CD14-positive monocyte (primary cell): ENCODE results near the gene CA11. TPM values are rescaled to one million over a fixed set of nuclear protein-coding genes. Genes with fewer than 3 reads are reported as not detected.
"Not testable (repeated sequence)": the region's sequence is repeated elsewhere in the genome, so short reads cannot be mapped to it uniquely, and the experiment has no call there.

Experiments
- DNase-seq, 3 donors: peaks; one replicate each; pipeline ENCODE4 v3.0.0-alpha.2; 2011 to 2022
- H2AFZ ChIP-seq: 2 replicates; pipeline ENCODE4 v1.6.0; 2012; ENCODE audit warnings: mild to moderate bottlenecking, low read depth, low read length, inconsistent platforms; ENCODE audit not compliant: insufficient read depth, poor library complexity, severe bottlenecking
- H3K27ac ChIP-seq, 2 donors: 1 replicate in 1 of 2; 2 replicates in 1 of 2; pipeline ENCODE4 v1.5.1; 2012 to 2013; ENCODE audit warnings: low read length in 2 of 2, control low read depth in 1 of 2, inconsistent platforms in 1 of 2, low read depth in 1 of 2, mild to moderate bottlenecking in 1 of 2
- H3K27me3 ChIP-seq, 2 donors: one replicate each; pipeline versions ENCODE4 v1.6.0 to v1.6.1; 2011 to 2013; ENCODE audit warnings: low read length in 2 of 2; ENCODE audit not compliant: control insufficient read depth in 2 of 2, insufficient read depth in 2 of 2
- H3K36me3 ChIP-seq, 2 donors: replicated peaks in 1 of 2; 1 replicate in 1 of 2; 2 replicates in 1 of 2; pipeline versions ENCODE4 v1.5.1 to v1.6.1; 2012 to 2013; ENCODE audit warnings: low read length in 2 of 2, control low read depth in 1 of 2, inconsistent platforms in 1 of 2, mild to moderate bottlenecking in 1 of 2; ENCODE audit not compliant: insufficient read depth in 2 of 2, control insufficient read depth in 1 of 2
- H3K4me1 ChIP-seq, 2 donors: 1 replicate in 1 of 2; 2 replicates in 1 of 2; pipeline versions ENCODE4 v1.5.1 to v1.6.1; 2012 to 2013; ENCODE audit warnings: low read length in 2 of 2, control low read depth in 1 of 2, inconsistent platforms in 1 of 2, mild to moderate bottlenecking in 1 of 2, moderate library complexity in 1 of 2; ENCODE audit not compliant: insufficient read depth in 2 of 2, control insufficient read depth in 1 of 2
- H3K4me2 ChIP-seq: replicated peaks from 2 replicates; pipeline ENCODE3; 2012; ENCODE audit warnings: low read length, moderate library complexity, mild to moderate bottlenecking; ENCODE audit not compliant: poor library complexity, severe bottlenecking; ENCODE audit errors: extremely low read depth
- H3K4me3 ChIP-seq, 3 experiments: fragments of 200-600 bp in 1 of 3; sonication (generic) in 1 of 3; replicated peaks in 1 of 3; 1 replicate in 2 of 3; 2 replicates in 1 of 3; pipeline ENCODE4 v1.5.1; 2011 to 2013; ENCODE audit warnings: low read length in 3 of 3, mild to moderate bottlenecking in 3 of 3, control low read depth in 2 of 3, low read depth in 2 of 3, inconsistent platforms in 1 of 3, moderate library complexity in 1 of 3
- H3K79me2 ChIP-seq: 2 replicates; pipeline ENCODE4 v1.6.0; 2012; ENCODE audit warnings: mild to moderate bottlenecking, control low read depth, inconsistent platforms, low read length, moderate library complexity; ENCODE audit not compliant: insufficient read depth
- H3K9ac ChIP-seq: 2 replicates; pipeline ENCODE4 v1.6.0; 2017; ENCODE audit warnings: low read length, mild to moderate bottlenecking; ENCODE audit not compliant: insufficient read depth, poor library complexity, severe bottlenecking
- H3K9me3 ChIP-seq, 2 donors: replicated peaks in 1 of 2; 1 replicate in 1 of 2; 2 replicates in 1 of 2; pipeline versions ENCODE4 v1.5.1 to v1.6.1; 2012 to 2013; ENCODE audit warnings: low read length in 2 of 2, control low read depth in 1 of 2; ENCODE audit not compliant: control insufficient read depth in 1 of 2, insufficient read depth in 1 of 2
- H4K20me1 ChIP-seq: 2 replicates; pipeline ENCODE4 v1.6.0; 2012; ENCODE audit warnings: mild to moderate bottlenecking, low read length, control low read depth, moderate library complexity; ENCODE audit not compliant: insufficient read depth
- H3K27ac Mint-ChIP-seq, 7 donors: one replicate each; pipeline ENCODE4 v1.8.0; 2020; ENCODE audit warnings: mild to moderate bottlenecking in 7 of 7, mixed read lengths in 7 of 7, moderate library complexity in 6 of 7, inconsistent platforms in 2 of 7
- H3K27me3 Mint-ChIP-seq, 3 donors: one replicate each; pipeline ENCODE4 v1.8.0; 2021 to 2022; ENCODE audit warnings: low read depth in 3 of 3, mild to moderate bottlenecking in 3 of 3, mixed read lengths in 3 of 3, moderate library complexity in 3 of 3, inconsistent platforms in 1 of 3
- H3K36me3 Mint-ChIP-seq, 2 donors: one replicate each; pipeline ENCODE4 v1.8.0; 2020; ENCODE audit warnings: mixed read lengths in 2 of 2, inconsistent platforms in 1 of 2, mild to moderate bottlenecking in 1 of 2
- H3K4me1 Mint-ChIP-seq: one replicate; pipeline ENCODE4 v1.8.0; 2020; ENCODE audit warnings: mild to moderate bottlenecking, mixed read lengths
- H3K4me3 Mint-ChIP-seq, 2 donors: one replicate each; pipeline ENCODE4 v1.8.0; 2020; ENCODE audit warnings: mild to moderate bottlenecking in 2 of 2, mixed read lengths in 2 of 2, moderate library complexity in 1 of 2
- H3K9me3 Mint-ChIP-seq, 7 donors: one replicate each; pipeline ENCODE4 v1.8.0; 2020 to 2022; ENCODE audit warnings: mixed read lengths in 7 of 7, mild to moderate bottlenecking in 6 of 7, moderate library complexity in 6 of 7, inconsistent platforms in 2 of 7
- WGBS: methylation state at CpG from one replicate; pipeline ENCODE4 v1.1.5; 2013; ENCODE audit warnings: missing lambda C conversion rate; ENCODE audit not compliant: insufficient coverage; 5-methylcytosine and 5-hydroxymethylcytosine counted together
- intact Hi-C, 2 donors: fragments of 100-400 bp; cut with micrococcal nuclease; formaldehyde crosslinking; loops; one replicate each; pipeline versions ENCODE4 v1.15.0 to v1.15.1; 2023
- polyA plus RNA-seq, 3 donors: library from polyadenylated mRNA; depleted of rRNA in 1 of 3; unstranded in 2 of 3; stranded (reverse) in 1 of 3; fragments of 300-500 nt in 2 of 3; fragments of >200 nt in 1 of 3; fragmentation: Illumina TruSeq in 2 of 3; gene quantifications; 1 replicate in 2 of 3; 2 replicates in 1 of 3; pipeline ENCODE4 v1.2.3, GENCODE V29; 2012 to 2021
- TF ChIP-seq, protein P1 (sequence below): fragments of 200-600 bp; IDR thresholded peaks from one replicate; pipeline ENCODE4 v1.8.0; 2022; ENCODE audit warnings: antibody characterized with exemption, mild to moderate bottlenecking

Gene CA11
- polyA plus RNA-seq, 3 donors = 1.1 to 4.9 (median 1.8) TPM

DNA sequence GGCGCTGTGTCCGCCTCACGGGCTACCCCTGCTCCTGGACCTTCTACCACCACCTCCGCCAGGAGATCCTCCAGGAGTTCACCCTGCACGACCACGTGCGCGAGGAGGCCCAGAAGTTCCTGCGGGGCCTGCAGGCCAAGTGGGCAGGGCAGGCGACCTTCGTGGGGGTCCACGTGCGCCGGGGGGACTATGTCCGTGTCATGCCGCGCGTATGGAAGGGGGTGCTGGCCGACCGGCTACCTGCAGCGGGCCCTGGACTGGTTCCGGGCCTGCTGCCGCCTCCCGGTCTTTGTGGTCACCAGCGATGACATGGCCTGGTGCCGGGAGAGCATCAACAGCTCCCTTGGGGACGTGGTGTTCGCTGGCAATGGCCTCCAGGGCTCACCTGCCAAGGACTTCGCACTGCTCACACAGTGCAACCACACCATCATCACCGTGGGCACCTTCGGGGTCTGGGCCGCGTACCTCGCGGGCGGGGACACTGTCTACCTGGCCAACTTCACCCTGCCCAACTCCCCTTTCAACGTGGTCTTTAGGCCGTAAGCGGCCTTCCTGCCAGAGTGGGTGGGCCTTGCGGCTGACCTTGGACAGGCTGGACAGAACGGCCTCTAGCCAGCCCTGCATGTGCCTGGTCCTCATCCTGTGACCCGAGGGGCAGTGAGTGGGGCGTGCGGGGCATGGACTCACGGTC lies 34.6 kb upstream of the CA11 start:
- no peak overlapping the region for H2AFZ ChIP-seq
- Mint-ChIP-seq H3K27me3 (peaks cover 1 to 10% (median 5%) of the 10 kb centered on the region in 3 donors), H3K4me3 (no peak overlapping the region), H3K4me1 (peaks cover 13% of the 10 kb centered on the region), H3K27ac (no peak overlapping the region), H3K36me3 (no peaks in the 10 kb centered on the region), H3K9me3 (no peaks in the 10 kb centered on the region)
- no peaks in the 10 kb centered on the region for H3K4me1 ChIP-seq
- no peak overlapping the region for H3K27ac ChIP-seq
- H3K27me3 ChIP-seq = no peaks in the 10 kb centered on the region
- TF ChIP-seq, protein P1, sequence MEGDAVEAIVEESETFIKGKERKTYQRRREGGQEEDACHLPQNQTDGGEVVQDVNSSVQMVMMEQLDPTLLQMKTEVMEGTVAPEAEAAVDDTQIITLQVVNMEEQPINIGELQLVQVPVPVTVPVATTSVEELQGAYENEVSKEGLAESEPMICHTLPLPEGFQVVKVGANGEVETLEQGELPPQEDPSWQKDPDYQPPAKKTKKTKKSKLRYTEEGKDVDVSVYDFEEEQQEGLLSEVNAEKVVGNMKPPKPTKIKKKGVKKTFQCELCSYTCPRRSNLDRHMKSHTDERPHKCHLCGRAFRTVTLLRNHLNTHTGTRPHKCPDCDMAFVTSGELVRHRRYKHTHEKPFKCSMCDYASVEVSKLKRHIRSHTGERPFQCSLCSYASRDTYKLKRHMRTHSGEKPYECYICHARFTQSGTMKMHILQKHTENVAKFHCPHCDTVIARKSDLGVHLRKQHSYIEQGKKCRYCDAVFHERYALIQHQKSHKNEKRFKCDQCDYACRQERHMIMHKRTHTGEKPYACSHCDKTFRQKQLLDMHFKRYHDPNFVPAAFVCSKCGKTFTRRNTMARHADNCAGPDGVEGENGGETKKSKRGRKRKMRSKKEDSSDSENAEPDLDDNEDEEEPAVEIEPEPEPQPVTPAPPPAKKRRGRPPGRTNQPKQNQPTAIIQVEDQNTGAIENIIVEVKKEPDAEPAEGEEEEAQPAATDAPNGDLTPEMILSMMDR = no peak
- no peak overlapping the region for H3K9ac ChIP-seq
- no peaks in the 10 kb centered on the region for H3K9me3 ChIP-seq
- no peaks in the 10 kb centered on the region for H3K36me3 ChIP-seq
- DNase-seq = no peak
- WGBS = 97% methylated on average over 41 of the region's 45 CpGs
- H3K4me2 ChIP-seq = no peak overlapping the region
- H3K4me3 ChIP-seq = no peak overlapping the region
- H4K20me1 ChIP-seq = no peaks in the 10 kb centered on the region
- H3K79me2 ChIP-seq = no peaks in the 10 kb centered on the region
- intact Hi-C loops = no loop called here

GRCh38 chr19:48680006-48680405 lies 34.0 kb upstream of the CA11 start:
- peaks cover 18% of the 10 kb centered on the region for H3K4me1 Mint-ChIP-seq
- H3K79me2 ChIP-seq, H3K27ac Mint-ChIP-seq, H3K36me3 Mint-ChIP-seq, H3K9me3 Mint-ChIP-seq, H3K27me3 Mint-ChIP-seq, intact Hi-C loops, DNase-seq, H3K9me3 ChIP-seq, H3K4me1 ChIP-seq, H3K4me3 ChIP-seq, H3K27me3 ChIP-seq, H4K20me1 ChIP-seq, H2AFZ ChIP-seq, H3K4me2 ChIP-seq, H3K27ac ChIP-seq, H3K4me3 Mint-ChIP-seq, H3K36me3 ChIP-seq, H3K9ac ChIP-seq: not testable (repeated sequence)
- 96% methylated on average over 7 of the region's 19 CpGs for WGBS
